Activated CD8-positive, alpha-beta T cell treated with anti-CD3 and anti-CD28 coated beads for 36 hours (primary cell): ENCODE measurements around the gene FAM78A. TPM values are rescaled to one million over a fixed set of nuclear protein-coding genes. Genes with fewer than 3 reads are reported as not detected.
"Not testable (repeated sequence)": the region's sequence is repeated elsewhere in the genome, so short reads cannot be mapped to it uniquely, and the experiment has no call there.

Experiments
- ATAC-seq: fragments of 200-7000 bp; cut with Tn5 transposase; one replicate; pipeline ENCODE4 v1.10.0; 2021; ENCODE audit warnings: mild to moderate bottlenecking, moderate library complexity
- CTCF ChIA-PET: fragments of 350-600 bp; sonication (Branson Sonifier 250); formaldehyde crosslinking; loops from one replicate; lab custom pipeline; 2021; ENCODE audit warnings: antibody characterized with exemption; lab: Charles Lee
- POLR2A ChIA-PET: fragments of 350-600 bp; sonication (Branson Sonifier 250); formaldehyde crosslinking; loops from one replicate; lab custom pipeline; 2021; ENCODE audit warnings: antibody characterized with exemption; lab: Charles Lee
- DNase-seq: peaks from one replicate; pipeline ENCODE4 v3.0.0-alpha.2; 2020
- H3K27ac Mint-ChIP-seq: one replicate; pipeline ENCODE4 v1.8.0; 2021; ENCODE audit warnings: mild to moderate bottlenecking, mixed read lengths
- H3K27me3 Mint-ChIP-seq: one replicate; pipeline ENCODE4 v1.8.0; 2021; ENCODE audit warnings: mixed read lengths
- H3K36me3 Mint-ChIP-seq: one replicate; pipeline ENCODE4 v1.8.0; 2021; ENCODE audit warnings: low read depth, mixed read lengths
- H3K4me1 Mint-ChIP-seq: one replicate; pipeline ENCODE4 v1.8.0; 2021; ENCODE audit warnings: low read depth, mixed read lengths
- H3K4me3 Mint-ChIP-seq: one replicate; pipeline ENCODE4 v1.8.0; 2021; ENCODE audit warnings: mild to moderate bottlenecking, moderate library complexity, mixed read lengths
- H3K9me3 Mint-ChIP-seq: one replicate; pipeline ENCODE4 v1.8.0; 2021; ENCODE audit warnings: mixed read lengths
- CTCF ChIP-seq: fragments of 200-600 bp; IDR thresholded peaks from one replicate; pipeline ENCODE4 v1.8.0; 2022; ENCODE audit warnings: antibody characterized with exemption, mild to moderate bottlenecking
- intact Hi-C: fragments of 100-400 bp; cut with micrococcal nuclease; formaldehyde crosslinking; loops from one replicate; pipeline ENCODE4 v1.10.0; 2022
- total RNA-seq, 2 experiments: library from RNA; stranded (reverse); gene quantifications; one replicate each; pipeline ENCODE4 v1.2.3, GENCODE V29; 2021

Gene FAM78A
- total RNA-seq, 2 experiments from 2014 or later, result 36.2 to 39.8 TPM

- DNase-seq, result peak; percentile 79
- no peak for TF ChIP-seq CTCF
- Mint-ChIP-seq H3K4me3 (peak overlapping the region; percentile 76), H3K36me3 (peaks cover 54% of the 10 kb centered on the region), H3K9me3 (no peaks in the 10 kb centered on the region), H3K27me3 (no peaks in the 10 kb centered on the region), H3K4me1 (peaks cover 63% of the 10 kb centered on the region), H3K27ac (peak overlapping the region; percentile 94)
- ATAC-seq, result peak; percentile 43
- intact Hi-C loops, result no loop called here
- ChIA-PET POLR2A (interaction anchor here (0.6 to 14.2 kb wide), 6 partner anchors 9 to 466 kb away, joined by 3 to 310 read pairs (median 4); partner anchors contain the start of gene FAM78A), CTCF (interaction anchor here (0.6 to 1.2 kb wide), 4 partner anchors 10 to 409 kb away, joined by 3 to 5 read pairs (median 4); no protein-coding TSS in a partner anchor)
These were observed 9.8 kb downstream of the FAM78A start for GRCh38 chr9:131266266-131267229.

- Mint-ChIP-seq H3K4me3 (peak overlapping the region; percentile 76), H3K27me3 (no peaks in the 10 kb centered on the region), H3K4me1 (peaks cover 55% of the 10 kb centered on the region), H3K36me3 (peaks cover 54% of the 10 kb centered on the region), H3K9me3 (no peaks in the 10 kb centered on the region), H3K27ac (peak overlapping the region; percentile 94)
- TF ChIP-seq CTCF, result peak; percentile 18
- peak; percentile 6 for ATAC-seq
- peak; percentile 53 for DNase-seq
- ChIA-PET POLR2A (interaction anchor here (0.8 to 14.2 kb wide), 4 partner anchors 8 to 27 kb away, joined by 3 to 310 read pairs (median 7); no protein-coding TSS in a partner anchor), CTCF (interaction anchor here (0.7 to 1.4 kb wide), 2 partner anchors 8 to 11 kb away, joined by 3 to 4 read pairs; no protein-coding TSS in a partner anchor)
- intact Hi-C loops, result no loop called here
These were observed 12.1 kb downstream of the FAM78A start for GRCh38 chr9:131264231-131264630.

- no peaks in the 10 kb centered on the region for H3K9me3 Mint-ChIP-seq
- CTCF ChIA-PET, result interaction anchor here (1.4 kb wide), 1 partner anchor 11 kb away, joined by 4 read pairs; no protein-coding TSS in a partner anchor
- intact Hi-C loops, result no loop called here
- POLR2A ChIA-PET, result interaction anchor here (0.8 to 14.2 kb wide), 4 partner anchors 7 to 26 kb away, joined by 3 to 310 read pairs (median 7); no protein-coding TSS in a partner anchor
- H3K4me3 Mint-ChIP-seq, result peak overlapping the region; percentile 76
- no peak for DNase-seq
- H3K27ac Mint-ChIP-seq, result peak overlapping the region; percentile 94
- no peak for TF ChIP-seq CTCF
- H3K4me1 Mint-ChIP-seq, result peaks cover 52% of the 10 kb centered on the region
- ATAC-seq, result no peak
- no peaks in the 10 kb centered on the region for H3K27me3 Mint-ChIP-seq
- peaks cover 53% of the 10 kb centered on the region for H3K36me3 Mint-ChIP-seq
These were observed 12.6 kb downstream of the FAM78A start for GRCh38 chr9:131263701-131264100.

- H3K4me3 Mint-ChIP-seq, intact Hi-C loops, H3K27me3 Mint-ChIP-seq, DNase-seq, ATAC-seq, H3K9me3 Mint-ChIP-seq: not testable (repeated sequence)
- Mint-ChIP-seq H3K27ac (peak overlapping the region; percentile 82), H3K4me1 (peaks cover 55% of the 10 kb centered on the region), H3K36me3 (peaks cover 49% of the 10 kb centered on the region)
- ChIA-PET CTCF (interaction anchor here (1.4 kb wide), 1 partner anchor 10 kb away, joined by 4 read pairs; no protein-coding TSS in a partner anchor), POLR2A (interaction anchor here (1.4 to 1.7 kb wide), 2 partner anchors 10 to 12 kb away, joined by 3 to 11 read pairs; no protein-coding TSS in a partner anchor)
These were observed 13.3 kb downstream of the FAM78A start for GRCh38 chr9:131263033-131263343.

GRCh38 chr9:131262327-131263032, 13.8 kb downstream of the FAM78A start:
- ChIA-PET CTCF (interaction anchor here (1.4 kb wide), 1 partner anchor 10 kb away, joined by 4 read pairs; no protein-coding TSS in a partner anchor), POLR2A (interaction anchor here (0.7 to 11.5 kb wide), 2 partner anchors 8 to 24 kb away, joined by 3 to 310 read pairs; partner anchors contain the start of gene FAM78A)
- H3K27me3 Mint-ChIP-seq, result no peaks in the 10 kb centered on the region
- H3K4me1 Mint-ChIP-seq, result peaks cover 59% of the 10 kb centered on the region
- H3K4me3 Mint-ChIP-seq, result peak overlapping the region; percentile 20
- intact Hi-C loops, result no loop called here
- no peak for ATAC-seq
- H3K36me3 Mint-ChIP-seq, result peaks cover 49% of the 10 kb centered on the region
- peak overlapping the region; percentile 82 for H3K27ac Mint-ChIP-seq
- TF ChIP-seq CTCF, result no peak
- no peaks in the 10 kb centered on the region for H3K9me3 Mint-ChIP-seq
- DNase-seq, result no peak
